Esophagus muscularis mucosa (tissue), 4 donors: ENCODE data around the gene MRPS25. TPM values are rescaled to one million over a fixed set of nuclear protein-coding genes. Genes with fewer than 3 reads are reported as not detected.

Experiments used
- DNase-seq: peaks from one replicate; pipeline ENCODE4 v3.0.0-alpha.2; 2017; ENCODE audit errors: extremely low spot score
- H3K27ac ChIP-seq, 4 donors: fragments of 200-600 bp; sonication (generic); replicated peaks in 1 of 4; 1 replicate in 3 of 4; 2 replicates in 1 of 4; pipeline ENCODE4 v1.5.1; 2016 to 2019; ENCODE audit warnings: mild to moderate bottlenecking in 1 of 4
- H3K27me3 ChIP-seq, 4 donors: fragments of 200-600 bp; sonication (generic); one replicate each; pipeline versions ENCODE4 v1.5.1 to v1.6.0; 2016 to 2019
- H3K36me3 ChIP-seq, 4 donors: fragments of 200-600 bp; sonication (generic); one replicate each; pipeline ENCODE4 v1.5.1; 2016 to 2019
- H3K4me1 ChIP-seq, 4 donors: fragments of 200-600 bp; sonication (generic); one replicate each; pipeline ENCODE4 v1.5.1; 2016 to 2019
- H3K4me3 ChIP-seq, 4 donors: fragments of 200-600 bp; sonication (generic); 1 replicate in 2 of 4; 2 replicates in 2 of 4; pipeline ENCODE4 v1.5.1; 2016 to 2019; ENCODE audit warnings: mild to moderate bottlenecking in 4 of 4, moderate library complexity in 1 of 4
- H3K9me3 ChIP-seq, 4 donors: fragments of 200-600 bp; sonication (generic); 1 replicate in 3 of 4; 2 replicates in 1 of 4; pipeline ENCODE4 v1.5.1; 2016 to 2019
- CTCF ChIP-seq, 3 experiments: fragments of 200-600 bp in 2 of 3; fragments of 450-650 bp in 1 of 3; sonication (generic) in 2 of 3; IDR thresholded peaks; one replicate each; pipeline ENCODE4 v1.5.1; 2017 to 2019; ENCODE audit warnings: antibody characterized with exemption in 3 of 3, mild to moderate bottlenecking in 2 of 3, moderate library complexity in 1 of 3
- EP300 ChIP-seq: sonication (generic); formaldehyde crosslinking; IDR thresholded peaks from one replicate; pipeline ENCODE4 v1.6.1; 2017; ENCODE audit warnings: antibody characterized with exemption
- POLR2A ChIP-seq: fragments of 450-650 bp; IDR thresholded peaks from one replicate; pipeline ENCODE4 v1.6.1; 2017; ENCODE audit warnings: antibody characterized with exemption, moderate library complexity, mild to moderate bottlenecking, low read depth
- POLR2AphosphoS5 ChIP-seq, 2 donors: sonication (generic); formaldehyde crosslinking; IDR thresholded peaks; one replicate each; pipeline ENCODE4 v1.6.1; 2017; ENCODE audit warnings: antibody characterized with exemption in 2 of 2
- WGBS: methylation state at CpG from one replicate; pipeline ENCODE4 v1.1.5; 2018; 5-methylcytosine and 5-hydroxymethylcytosine counted together
- intact Hi-C: fragments of 100-400 bp; cut with DNase I; formaldehyde crosslinking; loops from one replicate; pipeline ENCODE4 v1.15.1; 2023
- total RNA-seq, 4 donors: library from RNA; depleted of rRNA; stranded (reverse); fragments of >200 nt; gene quantifications; one replicate each; pipeline versions ENCODE4 v1.1.0 to v1.2.1, GENCODE V29; 2016

Gene MRPS25
- total RNA-seq, 4 donors from 2014 or later: 17.6 to 32.3 (median 23.6) TPM

GRCh38 chr3:15081960-15082664 lies 17.0 kb upstream of the MRPS25 start:
- WGBS: 90% methylated on average over 11 of the region's 13 CpGs

GRCh38 chr3:15079091-15079490 lies 14.0 kb upstream of the MRPS25 start:
- intact Hi-C loops: no loop called here
- DNase-seq: no peak
- H3K27me3 ChIP-seq: no peaks in the 10 kb centered on the region
- no peaks in the 10 kb centered on the region for H3K9me3 ChIP-seq
- no peaks in the 10 kb centered on the region for H3K4me1 ChIP-seq
- 90% methylated on average over 3 of the region's 3 CpGs for WGBS
- peaks cover 78 to 99% (median 97%) of the 10 kb centered on the region in 4 donors for H3K36me3 ChIP-seq
- TF ChIP-seq EP300: no peak
- TF ChIP-seq CTCF (IDR thresholded peaks at IDR 0.05): no peak
- TF ChIP-seq POLR2AphosphoS5 (IDR thresholded peaks at IDR 0.05): no peak
- TF ChIP-seq POLR2A: no peak
- H3K27ac ChIP-seq: no peak overlapping the region
- H3K4me3 ChIP-seq: no peak overlapping the region

More at GRCh38 chr3:15081960-15082664, 17.0 kb upstream of the MRPS25 start:
- Histone ChIP-seq H3K27ac (no peak overlapping the region), H3K9me3 (no peaks in the 10 kb centered on the region), H3K27me3 (no peaks in the 10 kb centered on the region), H3K36me3 (peaks cover 67 to 99% (median 96%) of the 10 kb centered on the region in 4 donors), H3K4me3 (no peak overlapping the region), H3K4me1 (no peaks in the 10 kb centered on the region)
- intact Hi-C loops: no loop called here
- no peak for DNase-seq
- TF ChIP-seq POLR2AphosphoS5 (IDR thresholded peaks at IDR 0.05): no peak
- no peak for TF ChIP-seq EP300
- TF ChIP-seq POLR2A: no peak
- no peak for TF ChIP-seq CTCF (IDR thresholded peaks at IDR 0.05)

- intact Hi-C loops: no loop called here
- no peak overlapping the region for H3K27ac ChIP-seq
- H3K36me3 ChIP-seq: peaks cover 51 to 92% (median 83%) of the 10 kb centered on the region in 4 donors
- H3K4me3 ChIP-seq: no peak overlapping the region
- WGBS: 98% methylated on average over 12 of the region's 19 CpGs
- H3K9me3 ChIP-seq: no peaks in the 10 kb centered on the region
- H3K4me1 ChIP-seq: no peaks in the 10 kb centered on the region
- H3K27me3 ChIP-seq: no peaks in the 10 kb centered on the region
- TF ChIP-seq POLR2AphosphoS5 (IDR thresholded peaks at IDR 0.05) (no peak), EP300 (no peak), POLR2A (no peak), CTCF (IDR thresholded peaks at IDR 0.05) (no peak)
- no peak for DNase-seq
These were observed 9.4 kb upstream of the MRPS25 start for GRCh38 chr3:15074500-15074899.

- Histone ChIP-seq H3K4me3 (no peak overlapping the region), H3K27me3 (no peaks in the 10 kb centered on the region), H3K9me3 (no peaks in the 10 kb centered on the region), H3K27ac (no peak overlapping the region), H3K36me3 (peaks cover 38 to 65% (median 58%) of the 10 kb centered on the region in 4 donors), H3K4me1 (no peaks in the 10 kb centered on the region)
- 80% methylated on average over 2 of the region's 2 CpGs for WGBS
- no peak for TF ChIP-seq POLR2AphosphoS5 (IDR thresholded peaks at IDR 0.05)
- no peak for TF ChIP-seq EP300
- no peak for TF ChIP-seq POLR2A
- TF ChIP-seq CTCF (IDR thresholded peaks at IDR 0.05): no peak
- DNase-seq: no peak
- intact Hi-C loops: no loop called here
These were observed 6.6 kb upstream of the MRPS25 start for GRCh38 chr3:15071699-15072098.

- Histone ChIP-seq H3K27me3 (no peaks in the 10 kb centered on the region), H3K9me3 (no peaks in the 10 kb centered on the region), H3K4me1 (peaks cover 0 to 6% (median 6%) of the 10 kb centered on the region in 4 donors), H3K36me3 (peaks cover 18 to 43% (median 35%) of the 10 kb centered on the region in 4 donors), H3K27ac (no peak overlapping the region), H3K4me3 (no peak overlapping the region)
- intact Hi-C loops: no loop called here
- TF ChIP-seq EP300 (no peak), POLR2A (no peak), POLR2AphosphoS5 (IDR thresholded peaks at IDR 0.05) (no peak), CTCF (IDR thresholded peaks at IDR 0.05) (no peak)
- no peak for DNase-seq
- WGBS: 88% methylated on average over 1 of the region's 1 CpG
These were observed 4.3 kb upstream of the MRPS25 start for GRCh38 chr3:15069441-15069840.
